ENCODE measurements around the gene CRACDL. TPM values are rescaled to one million over a fixed set of nuclear protein-coding genes. Genes with fewer than 3 reads are reported as not detected.

CRACDL gene
- total RNA-seq, 2 experiments from 2014 or later: 0.36 to 1.5 TPM

DNA sequence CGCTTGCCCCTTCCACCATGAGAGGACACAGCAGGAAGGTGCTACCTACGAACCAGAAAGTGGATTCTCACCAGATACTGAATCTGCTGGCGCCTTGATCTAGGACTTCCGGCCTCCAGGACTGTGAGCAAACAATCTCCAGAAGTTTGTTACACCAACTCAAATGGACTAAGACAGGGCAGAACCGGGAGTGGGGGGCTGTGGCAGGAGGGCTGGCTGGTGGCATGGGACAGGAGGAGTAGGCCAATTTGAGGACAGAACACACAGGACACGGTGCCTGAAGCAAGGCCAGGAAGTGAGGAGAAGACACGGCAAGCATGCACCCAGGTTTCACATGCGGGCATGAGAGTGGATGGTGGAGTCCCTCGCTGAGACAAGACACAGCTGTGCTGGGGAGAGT lies 40.1 kb downstream of the CRACDL start:
- no peaks in the 10 kb centered on the region for H3K4me1 Mint-ChIP-seq (ENCODE audit: low read depth)

DNA sequence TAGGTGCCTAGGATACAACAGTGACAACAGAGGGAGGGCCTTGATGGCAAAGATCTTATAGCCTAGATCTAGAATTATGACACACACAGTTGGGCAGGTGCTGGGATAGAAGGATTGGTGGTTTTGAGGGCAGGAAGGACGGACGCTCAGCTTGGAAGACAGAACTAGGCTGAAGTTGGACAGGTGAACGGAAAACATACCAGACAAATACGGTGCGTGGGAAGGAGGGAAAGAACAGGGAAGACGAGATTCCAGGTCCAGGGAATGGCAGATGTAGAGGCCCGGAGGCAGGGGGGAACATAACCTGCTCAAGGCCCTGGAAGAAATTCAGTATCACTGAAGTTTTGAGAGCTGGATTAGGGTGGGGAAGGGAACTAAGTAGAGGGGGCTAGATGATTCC lies 40.8 kb downstream of the CRACDL start:
- no peaks in the 10 kb centered on the region for H3K27me3 ChIP-seq (ENCODE audit: control insufficient read depth in 1 of 2, insufficient read depth in 2 of 2, low read length in 2 of 2)
- no peak for ATAC-seq (ENCODE audit: poor library complexity)
- no peaks in the 10 kb centered on the region for H3K4me1 Mint-ChIP-seq (ENCODE audit: low read depth)
- ChIA-PET CTCF (no interaction called here), POLR2A (no interaction called here)
- H3K4me1 ChIP-seq (ENCODE audit: insufficient read depth, low read length): no peaks in the 10 kb centered on the region
- no peaks in the 10 kb centered on the region for H3K9me3 Mint-ChIP-seq
- H3K4me3 Mint-ChIP-seq: no peak overlapping the region
- H3K27ac Mint-ChIP-seq: no peak overlapping the region
- intact Hi-C loops (cut with DNase I, micrococcal nuclease): no loop called here
- TF ChIP-seq, protein P1, sequence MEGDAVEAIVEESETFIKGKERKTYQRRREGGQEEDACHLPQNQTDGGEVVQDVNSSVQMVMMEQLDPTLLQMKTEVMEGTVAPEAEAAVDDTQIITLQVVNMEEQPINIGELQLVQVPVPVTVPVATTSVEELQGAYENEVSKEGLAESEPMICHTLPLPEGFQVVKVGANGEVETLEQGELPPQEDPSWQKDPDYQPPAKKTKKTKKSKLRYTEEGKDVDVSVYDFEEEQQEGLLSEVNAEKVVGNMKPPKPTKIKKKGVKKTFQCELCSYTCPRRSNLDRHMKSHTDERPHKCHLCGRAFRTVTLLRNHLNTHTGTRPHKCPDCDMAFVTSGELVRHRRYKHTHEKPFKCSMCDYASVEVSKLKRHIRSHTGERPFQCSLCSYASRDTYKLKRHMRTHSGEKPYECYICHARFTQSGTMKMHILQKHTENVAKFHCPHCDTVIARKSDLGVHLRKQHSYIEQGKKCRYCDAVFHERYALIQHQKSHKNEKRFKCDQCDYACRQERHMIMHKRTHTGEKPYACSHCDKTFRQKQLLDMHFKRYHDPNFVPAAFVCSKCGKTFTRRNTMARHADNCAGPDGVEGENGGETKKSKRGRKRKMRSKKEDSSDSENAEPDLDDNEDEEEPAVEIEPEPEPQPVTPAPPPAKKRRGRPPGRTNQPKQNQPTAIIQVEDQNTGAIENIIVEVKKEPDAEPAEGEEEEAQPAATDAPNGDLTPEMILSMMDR (IDR thresholded peaks at IDR 0.05): no peak
- no peaks in the 10 kb centered on the region for H3K9me3 ChIP-seq (ENCODE audit: control insufficient read depth in 1 of 2, insufficient read depth in 1 of 2, low read length in 2 of 2)
- no peaks in the 10 kb centered on the region for H3K36me3 Mint-ChIP-seq (ENCODE audit: low read depth)
- no peak overlapping the region for H3K27ac ChIP-seq (ENCODE audit: low read depth in 1 of 2, low read length in 2 of 2)
- no peak for DNase-seq
- no peak overlapping the region for H3K4me3 ChIP-seq (ENCODE audit: low read length)
- H3K27me3 Mint-ChIP-seq: no peaks in the 10 kb centered on the region
- no peaks in the 10 kb centered on the region for H3K36me3 ChIP-seq (ENCODE audit: insufficient read depth, low read length)

More for the DNA sequence above, 40.1 kb downstream of the CRACDL start:
- H3K4me3 Mint-ChIP-seq: no peak overlapping the region
- Histone ChIP-seq H3K27ac (ENCODE audit: low read depth in 1 of 2, low read length in 2 of 2) (no peak overlapping the region), H3K9me3 (ENCODE audit: control insufficient read depth in 1 of 2, insufficient read depth in 1 of 2, low read length in 2 of 2) (no peaks in the 10 kb centered on the region), H3K4me1 (ENCODE audit: insufficient read depth, low read length) (no peaks in the 10 kb centered on the region), H3K27me3 (ENCODE audit: control insufficient read depth in 1 of 2, insufficient read depth in 2 of 2, low read length in 2 of 2) (no peaks in the 10 kb centered on the region), H3K36me3 (ENCODE audit: insufficient read depth, low read length) (no peaks in the 10 kb centered on the region), H3K4me3 (ENCODE audit: low read length) (no peak overlapping the region)
- H3K36me3 Mint-ChIP-seq (ENCODE audit: low read depth): no peaks in the 10 kb centered on the region
- ATAC-seq (ENCODE audit: poor library complexity) (no peak), DNase-seq (no peak)
- intact Hi-C loops (cut with DNase I, micrococcal nuclease): no loop called here
- CTCF ChIA-PET: no interaction called here
- H3K27me3 Mint-ChIP-seq: no peaks in the 10 kb centered on the region
- POLR2A ChIA-PET: no interaction called here
- H3K9me3 Mint-ChIP-seq: no peaks in the 10 kb centered on the region
- TF ChIP-seq, protein P1 (IDR thresholded peaks at IDR 0.05): no peak
- no peak overlapping the region for H3K27ac Mint-ChIP-seq

DNA sequence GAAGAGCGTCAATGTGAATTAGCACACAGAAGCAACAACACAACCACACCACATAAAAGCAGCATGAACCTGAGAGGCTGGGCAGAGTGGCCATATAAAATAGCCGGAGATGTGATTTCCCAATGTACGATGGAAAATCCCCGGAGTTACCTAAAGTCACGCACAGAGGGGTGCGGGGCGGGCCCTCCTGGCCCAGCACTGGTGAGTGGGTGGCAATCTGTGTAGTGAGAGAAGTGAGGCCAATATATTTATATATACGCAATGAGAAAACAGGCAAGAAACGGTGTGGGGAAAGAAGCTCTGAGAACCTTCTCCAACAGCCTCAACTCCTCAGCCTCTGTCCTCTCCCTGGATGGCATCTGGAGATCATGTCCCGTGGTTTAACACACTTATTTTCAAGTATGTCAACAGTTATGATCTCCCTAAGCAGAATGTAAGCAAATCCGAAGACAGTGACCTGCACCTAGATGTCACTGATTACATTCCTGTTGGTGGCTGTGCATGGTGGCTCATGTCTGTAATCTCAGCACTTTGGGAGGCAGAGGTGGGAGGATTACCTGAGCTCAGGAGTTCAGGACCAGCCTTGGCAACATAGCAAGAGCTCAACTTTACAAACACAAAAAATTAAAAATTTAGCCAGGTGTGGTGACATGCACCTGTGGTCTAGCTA lies 41.6 kb downstream of the CRACDL start:
- no peaks in the 10 kb centered on the region for H3K9me3 ChIP-seq (ENCODE audit: control insufficient read depth in 1 of 2, insufficient read depth in 1 of 2, low read length in 2 of 2)
- no peaks in the 10 kb centered on the region for H3K36me3 ChIP-seq (ENCODE audit: insufficient read depth, low read length)
- ATAC-seq (ENCODE audit: poor library complexity) (no peak), DNase-seq (no peak)
- TF ChIP-seq, protein P1 (IDR thresholded peaks at IDR 0.05): no peak
- Mint-ChIP-seq H3K4me3 (no peak overlapping the region), H3K36me3 (ENCODE audit: low read depth) (no peaks in the 10 kb centered on the region), H3K9me3 (no peaks in the 10 kb centered on the region), H3K27me3 (no peaks in the 10 kb centered on the region), H3K4me1 (ENCODE audit: low read depth) (no peaks in the 10 kb centered on the region), H3K27ac (no peak overlapping the region)
- CTCF ChIA-PET: no interaction called here
- no peaks in the 10 kb centered on the region for H3K4me1 ChIP-seq (ENCODE audit: insufficient read depth, low read length)
- H3K27ac ChIP-seq (ENCODE audit: low read depth in 1 of 2, low read length in 2 of 2): no peak overlapping the region
- POLR2A ChIA-PET: no interaction called here
- H3K27me3 ChIP-seq (ENCODE audit: control insufficient read depth in 1 of 2, insufficient read depth in 2 of 2, low read length in 2 of 2): no peaks in the 10 kb centered on the region
- intact Hi-C loops (cut with DNase I, micrococcal nuclease): no loop called here
- H3K4me3 ChIP-seq (ENCODE audit: low read length): no peak overlapping the region

Data from CD4-positive, alpha-beta T cell (primary cell).